PC-3 (cell line): Measurements from ENCODE around the gene UPF1. TPM values are rescaled to one million over a fixed set of nuclear protein-coding genes. Genes with fewer than 3 reads are reported as not detected.

Source experiments
- ATAC-seq: fragments of 200-7000 bp; cut with Tn5 transposase; 2 replicates; pipeline ENCODE4 v1.9.1; 2020; ENCODE audit warnings: mild to moderate bottlenecking, moderate library complexity
- BruUV-seq: library from RNA; stranded (reverse); fragments of 400-500 nt; replicated peaks from 2 replicates; lab custom pipeline; 2021; lab: Mats Ljungman, UMichigan
- CTCF ChIA-PET: fragments of 300-600 bp; sonication (Branson Sonifier 250); formaldehyde crosslinking; loops from one replicate; lab custom pipeline; 2022; ENCODE audit warnings: antibody characterized with exemption; lab: Charles Lee
- POLR2A ChIA-PET: fragments of 300-600 bp; sonication (Branson Sonifier 250); formaldehyde crosslinking; loops from one replicate; lab custom pipeline; 2022; ENCODE audit warnings: antibody characterized with exemption; ENCODE audit not compliant: unreplicated experiment; lab: Charles Lee
- DNase-seq: peaks from one replicate; pipeline ENCODE4 v3.0.0-alpha.2; 2015
- H2AFZ ChIP-seq: fragments of 300-600 bp; sonication (generic); 2 replicates; pipeline ENCODE4 v1.6.0; 2016; ENCODE audit warnings: antibody characterized with exemption, low read length
- H3F3A ChIP-seq: fragments of 300-600 bp; sonication (generic); one replicate; pipeline ENCODE4 v1.6.0; 2017; ENCODE audit warnings: antibody characterized with exemption, low read length, control low read depth, mild to moderate bottlenecking; ENCODE audit not compliant: unreplicated experiment
- H3K27ac ChIP-seq: fragments of 300-600 bp; sonication (generic); 2 replicates; pipeline ENCODE4 v1.5.1; 2016; ENCODE audit warnings: mild to moderate bottlenecking, low read length
- H3K27me3 ChIP-seq: fragments of 300-600 bp; sonication (generic); 2 replicates; pipeline ENCODE4 v1.6.1; 2016; ENCODE audit warnings: low read length, mixed read lengths
- H3K36me3 ChIP-seq: fragments of 300-600 bp; sonication (generic); 2 replicates; pipeline ENCODE4 v1.6.1; 2016; ENCODE audit warnings: low read depth, mixed run types, low read length, mixed read lengths
- H3K4me1 ChIP-seq: fragments of 300-600 bp; sonication (generic); 2 replicates; pipeline ENCODE4 v1.5.1; 2016; ENCODE audit warnings: low read length; ENCODE audit not compliant: insufficient read depth
- H3K4me2 ChIP-seq: fragments of 300-600 bp; sonication (generic); 2 replicates; pipeline ENCODE4 v1.6.0; 2016; ENCODE audit warnings: low read length
- H3K4me3 ChIP-seq: fragments of 300-600 bp; sonication (generic); 2 replicates; pipeline ENCODE4 v1.5.1; 2016; ENCODE audit warnings: mild to moderate bottlenecking, low read length, mixed read lengths
- H3K79me2 ChIP-seq: fragments of 300-600 bp; sonication (generic); 2 replicates; pipeline ENCODE4 v1.6.1; 2017; ENCODE audit warnings: low read length, mixed read lengths
- H3K9ac ChIP-seq: fragments of 300-600 bp; sonication (generic); 2 replicates; pipeline ENCODE4 v1.6.0; 2016; ENCODE audit warnings: mild to moderate bottlenecking, low read length
- H3K9me2 ChIP-seq: fragments of 300-600 bp; sonication (generic); replicated peaks from 2 replicates; pipeline ENCODE4 v1.6.1; 2016; ENCODE audit warnings: mixed run types, low read length, mixed read lengths
- H3K9me3 ChIP-seq: fragments of 300-600 bp; sonication (generic); 2 replicates; pipeline ENCODE4 v1.6.1; 2016; ENCODE audit warnings: low read length, mixed read lengths
- H4K20me1 ChIP-seq: fragments of 300-600 bp; sonication (generic); 2 replicates; pipeline ENCODE4 v1.6.1; 2016; ENCODE audit warnings: low read length, mixed read lengths
- CTCF ChIP-seq: fragments of 300-600 bp; sonication (generic); conservative IDR thresholded peaks from 2 replicates; pipeline ENCODE4 v1.5.1; 2017; ENCODE audit warnings: antibody characterized with exemption, low read depth, mild to moderate bottlenecking, low read length
- EZH2 ChIP-seq: fragments of 300-600 bp; sonication (generic); IDR thresholded peaks from one replicate; pipeline ENCODE4 v1.6.1; 2017; ENCODE audit warnings: antibody characterized with exemption, mild to moderate bottlenecking, low read length; ENCODE audit not compliant: unreplicated experiment
- EZH2phosphoT487 ChIP-seq: fragments of 300-600 bp; sonication (generic); IDR thresholded peaks from 2 replicates; pipeline ENCODE4 v1.6.1; 2018; ENCODE audit warnings: mild to moderate bottlenecking, antibody characterized with exemption, low read length, borderline replicate concordance
- intact Hi-C: fragments of 100-400 bp; cut with micrococcal nuclease; formaldehyde crosslinking; loops from 2 replicates; pipeline ENCODE4 v1.9.0; 2023
- total RNA-seq: library from RNA; depleted of rRNA; stranded (reverse); fragments of >200 nt; gene quantifications from 2 replicates; pipeline ENCODE4 v1.2.3, GENCODE V29; 2014

Gene UPF1
- total RNA-seq, 1 experiment from 2014 or later: 97.1 TPM

GRCh38 chr19:18895824-18896341 is 64.1 kb downstream of the UPF1 start, which contains the start of gene CERS1:
Gene CERS1, minus strand, starts transcription at chr19:18896158. Its CDS starts 86 bp downstream, at chr19:18896072.
- no peaks in the 10 kb centered on the region for H3K9me3 ChIP-seq
- peaks cover 14% of the 10 kb centered on the region; the same call in 1 of the 2 replicates for H3K27me3 ChIP-seq
- peak within 1 kb of the TSS; percentile 79 for H3K4me2 ChIP-seq
- intact Hi-C loops: no loop called here
- no peak within 1 kb of the TSS for H3K27ac ChIP-seq
- peak within 1 kb of the TSS; percentile 67 for H2AFZ ChIP-seq
- DNase-seq (no peak), ATAC-seq (peak; percentile 14)
- no peaks in the 10 kb centered on the region for H3K9me2 ChIP-seq
- no peaks in the 10 kb centered on the region; the same call in 1 of the 2 replicates for H3K36me3 ChIP-seq
- no peak within 1 kb of the TSS for H3K9ac ChIP-seq
- BruUV-seq: no TSS peak
- no peaks in the 10 kb centered on the region for H4K20me1 ChIP-seq
- H3F3A ChIP-seq: no peaks in the 10 kb centered on the region
- TF ChIP-seq CTCF (no peak), EZH2phosphoT487 (no peak), EZH2 (no peak)
- POLR2A ChIA-PET: no interaction called here
- H3K4me1 ChIP-seq: no peaks in the 10 kb centered on the region
- H3K79me2 ChIP-seq: no peaks in the 10 kb centered on the region
- peak within 1 kb of the TSS; percentile 60 for H3K4me3 ChIP-seq
- CTCF ChIA-PET: interaction anchor here (0.5 kb wide), 1 partner anchor 213 kb away, joined by 9 read pairs; no protein-coding TSS in a partner anchor

DNA sequence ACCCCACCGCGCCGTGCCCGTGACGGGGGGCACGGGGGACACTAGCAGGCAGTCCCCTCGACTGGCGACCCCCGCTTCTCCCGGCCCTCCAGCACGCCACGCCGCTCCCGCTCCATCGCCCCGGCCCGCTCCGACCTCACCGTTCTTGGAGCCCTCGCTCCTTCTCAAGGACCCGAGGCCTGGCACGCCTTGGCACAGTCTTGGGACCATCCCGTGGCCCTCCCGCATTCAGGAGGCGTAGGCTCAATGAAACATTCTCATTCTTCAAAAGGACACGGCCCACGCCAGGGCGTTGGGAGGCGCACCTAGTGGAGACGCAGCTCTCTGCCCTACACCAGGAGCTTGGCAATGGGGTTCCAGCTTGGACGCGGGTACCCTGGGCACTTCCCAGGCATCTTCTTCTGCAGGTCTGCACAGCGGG is 64.7 kb downstream of the UPF1 start:
- CTCF ChIA-PET: no interaction called here
- Histone ChIP-seq H3K9me3 (no peaks in the 10 kb centered on the region), H3K4me1 (no peaks in the 10 kb centered on the region), H2AFZ (no peak overlapping the region), H3K27me3 (peaks cover 14% of the 10 kb centered on the region; the same call in 1 of the 2 replicates), H3K27ac (no peak overlapping the region), H3K79me2 (no peaks in the 10 kb centered on the region), H3K36me3 (peaks cover 3% of the 10 kb centered on the region; the same call in 1 of the 2 replicates), H3K9me2 (no peaks in the 10 kb centered on the region), H4K20me1 (no peaks in the 10 kb centered on the region), H3K4me2 (no peak overlapping the region), H3F3A (no peaks in the 10 kb centered on the region), H3K4me3 (no peak overlapping the region), H3K9ac (no peak overlapping the region)
- BruUV-seq: no TSS peak
- POLR2A ChIA-PET: interaction anchor here (0.6 kb wide), 1 partner anchor 23 kb away, joined by 3 read pairs; the partner anchor contains the start of gene COPE
- TF ChIP-seq EZH2 (no peak), CTCF (no peak), EZH2phosphoT487 (no peak)
- peak; percentile 29 for ATAC-seq
- DNase-seq: peak; percentile 26
- intact Hi-C loops: no loop called here
